ENCODE results near the gene PLXNA1.

GRCh38 chr3:126999383-126999782 lies 16.5 kb downstream of the PLXNA1 start:
- TF ChIP-seq CTCF (IDR thresholded peaks at IDR 0.05) (no peak), POLR2AphosphoS5 (IDR thresholded peaks at IDR 0.05) (no peak), POLR2A (IDR thresholded peaks at IDR 0.05) (no peak)

Data from prostate gland (tissue), 2 donors.